Retinal pigment epithelial cell (primary cell): Measurements from ENCODE around the gene OR6A2.

Experiments used
- DNase-seq: peaks from one replicate; pipeline ENCODE4 v3.0.0-alpha.2; 2010; ENCODE audit warnings: low read depth
- H3K4me3 ChIP-seq: 2 replicates; pipeline ENCODE4 v1.5.1; 2011; ENCODE audit warnings: mild to moderate bottlenecking, low read length, control low read depth, moderate library complexity
- CTCF ChIP-seq: conservative IDR thresholded peaks from 2 replicates; pipeline ENCODE4 v1.5.1; 2011; ENCODE audit warnings: low read depth, low read length, control low read depth, inconsistent platforms

OR6A2 gene

GRCh38 chr11:6745465-6746015 is 53.9 kb downstream of the OR6A2 start:
- no peak overlapping the region for H3K4me3 ChIP-seq
- TF ChIP-seq CTCF = no peak
- DNase-seq = no peak

- no peak overlapping the region for H3K4me3 ChIP-seq
Measured at GRCh38 chr11:6745018-6745417, 54.5 kb downstream of the OR6A2 start.

GRCh38 chr11:6742260-6742659 is 57.2 kb downstream of the OR6A2 start:
- H3K4me3 ChIP-seq = no peak overlapping the region
- DNase-seq = no peak
- no peak for TF ChIP-seq CTCF

More at GRCh38 chr11:6745018-6745417, 54.5 kb downstream of the OR6A2 start:
- no peak for TF ChIP-seq CTCF
- no peak for DNase-seq
